Central memory CD4-positive, alpha-beta T cell (primary cell): ENCODE data around the gene ATOX1.
"Not testable (repeated sequence)": the region's sequence is repeated elsewhere in the genome, so short reads cannot be mapped to it uniquely, and the experiment has no call there.

Experiments
- DNase-seq: peaks from one replicate; pipeline ENCODE4 v3.0.0; 2022
- total RNA-seq, 3 experiments: gene quantifications; one replicate each; lab custom pipeline; 2026; lab: John Stamatoyannopoulos, UW

Gene ATOX1
- 11.4 to 22.6 (median 16.2) reads per million in 3 experiments for total RNA-seq

- peak; percentile 88 for DNase-seq
Observed at GRCh38 chr5:151758430-151759241, at the start of gene ATOX1. TSS of gene ATOX1 (minus strand) at chr5:151758631. CDS start at chr5:151758551, 80 bp downstream.

- no peak for DNase-seq
Observed at GRCh38 chr5:151805414-151806223, 47.2 kb upstream of the ATOX1 start.

DNA sequence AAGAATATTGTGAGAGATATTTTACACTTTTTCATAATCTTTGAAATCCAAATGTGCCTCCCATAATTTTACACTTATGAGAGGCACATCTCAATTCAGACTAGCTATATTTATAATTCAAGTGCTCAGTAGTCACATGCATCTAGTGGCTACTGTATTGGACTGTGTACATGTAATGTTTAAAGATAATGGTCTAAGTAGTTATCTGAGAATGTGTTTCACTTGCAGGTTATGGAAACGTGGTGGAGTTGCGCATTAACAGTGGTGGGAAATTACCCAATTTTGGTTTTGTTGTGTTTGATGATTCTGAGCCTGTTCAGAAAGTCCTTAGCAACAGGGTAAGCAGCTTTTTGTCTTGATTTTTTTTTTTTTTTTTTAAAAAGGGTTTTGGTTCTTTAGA lies 42.1 kb upstream of the ATOX1 start:
- DNase-seq = no peak

DNA sequence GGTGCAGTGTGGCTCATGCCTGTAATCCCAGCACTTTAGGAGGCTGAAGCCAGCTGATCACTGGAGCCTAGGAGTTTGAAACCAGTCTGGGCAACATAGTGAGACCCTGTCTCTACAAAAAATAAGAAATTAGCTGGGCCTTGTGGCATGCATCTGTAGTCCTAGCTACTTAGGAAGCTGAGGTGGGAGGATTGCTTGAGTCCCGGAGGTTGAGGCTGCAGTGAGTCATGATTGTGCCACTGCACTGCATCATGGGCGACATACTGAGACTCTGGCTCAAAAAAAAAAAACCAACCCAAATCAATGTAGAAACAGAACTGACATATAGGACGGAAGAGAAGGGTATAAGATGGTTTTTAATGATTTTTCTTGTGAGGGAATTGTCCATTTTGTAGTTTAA lies 41.0 kb upstream of the ATOX1 start:
- DNase-seq = no peak

- DNase-seq = no peak
Observed at GRCh38 chr5:151798674-151799073, 40.2 kb upstream of the ATOX1 start.

- DNase-seq = no peak
Observed at GRCh38 chr5:151795426-151795825, 37.0 kb upstream of the ATOX1 start.

- DNase-seq = no peak
Observed at GRCh38 chr5:151793358-151793757, 34.9 kb upstream of the ATOX1 start.

DNA sequence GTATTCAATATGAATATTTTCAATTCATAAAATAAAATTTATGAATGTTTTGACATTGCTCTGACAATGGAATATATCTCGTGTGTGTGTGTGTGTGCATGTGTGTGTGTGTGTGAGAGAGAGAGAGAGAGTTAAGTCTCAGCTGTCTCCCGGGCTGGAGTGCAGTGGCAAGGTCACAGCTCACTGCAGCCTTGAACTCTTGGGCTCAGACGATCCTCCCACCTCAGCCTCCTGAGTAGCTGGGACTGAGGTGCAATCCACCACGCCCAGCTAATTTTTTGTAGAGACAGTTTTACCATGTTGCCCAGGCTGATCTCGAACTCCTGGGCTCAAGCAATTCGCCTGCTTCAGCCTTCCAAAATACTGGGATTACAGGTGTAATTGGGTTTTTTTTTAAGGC lies 29.4 kb upstream of the ATOX1 start:
- DNase-seq = no peak

GRCh38 chr5:151786468-151786867 lies 28.0 kb upstream of the ATOX1 start:
- no peak for DNase-seq

DNA sequence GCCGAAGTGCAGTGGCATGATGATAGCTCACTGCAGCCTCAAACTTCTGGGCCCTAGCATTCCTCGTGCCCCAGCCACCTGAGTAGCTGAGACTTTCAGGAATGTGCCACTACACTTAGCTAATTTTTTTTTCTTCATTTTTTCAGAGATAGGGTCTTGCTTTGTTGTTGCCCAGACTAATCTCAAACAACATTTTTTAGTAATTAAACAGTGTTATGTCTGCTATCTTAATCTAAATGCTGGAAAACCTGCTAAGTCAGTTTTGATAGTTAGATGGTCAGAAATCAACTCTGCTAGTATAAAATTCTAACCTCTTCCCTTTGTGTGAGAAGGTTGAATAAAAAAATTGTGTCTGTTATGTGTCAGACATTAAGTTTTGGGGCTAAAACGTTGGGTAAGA lies 25.7 kb upstream of the ATOX1 start:
- DNase-seq = no peak

DNA sequence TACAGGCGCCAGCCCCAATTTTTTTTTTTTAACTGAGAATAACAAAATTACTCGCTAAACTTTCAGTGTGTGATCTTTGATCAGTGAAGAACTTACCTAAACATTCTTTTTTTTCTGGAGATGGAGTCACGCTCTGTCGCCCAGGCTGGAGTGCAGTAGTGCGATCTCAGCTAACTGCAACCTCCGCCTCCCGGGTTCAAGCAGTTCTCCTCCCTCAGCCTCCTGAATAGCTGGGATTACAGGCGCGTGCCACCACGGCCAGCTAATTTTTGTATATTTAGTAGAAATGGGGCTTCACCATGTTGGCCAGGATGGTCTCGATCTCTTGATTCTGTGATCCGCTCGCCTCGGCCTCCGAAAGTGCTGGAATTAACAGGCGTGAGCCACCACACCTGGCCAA lies 25.2 kb upstream of the ATOX1 start:
- not testable (repeated sequence) for DNase-seq

DNA sequence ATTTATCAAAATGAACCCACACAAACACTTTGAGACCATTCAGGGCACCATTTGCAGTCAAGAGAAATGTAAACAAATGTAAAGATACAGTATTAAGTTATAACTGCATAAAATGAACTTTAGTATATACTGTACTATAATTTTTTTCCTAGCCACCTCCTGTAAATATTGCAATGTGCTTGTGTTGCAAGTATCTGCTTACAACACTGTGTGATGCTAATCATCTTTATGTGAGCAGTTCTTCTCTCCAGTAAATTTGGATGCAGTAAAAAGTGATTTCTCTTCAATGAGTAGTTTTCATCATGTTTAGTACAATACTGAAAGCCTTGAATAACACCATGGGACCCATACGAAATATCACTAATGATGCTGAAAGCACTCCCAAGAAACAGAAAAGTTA lies 22.8 kb upstream of the ATOX1 start:
- no peak for DNase-seq

GRCh38 chr5:151780348-151780747 lies 21.9 kb upstream of the ATOX1 start:
- DNase-seq = no peak

DNA sequence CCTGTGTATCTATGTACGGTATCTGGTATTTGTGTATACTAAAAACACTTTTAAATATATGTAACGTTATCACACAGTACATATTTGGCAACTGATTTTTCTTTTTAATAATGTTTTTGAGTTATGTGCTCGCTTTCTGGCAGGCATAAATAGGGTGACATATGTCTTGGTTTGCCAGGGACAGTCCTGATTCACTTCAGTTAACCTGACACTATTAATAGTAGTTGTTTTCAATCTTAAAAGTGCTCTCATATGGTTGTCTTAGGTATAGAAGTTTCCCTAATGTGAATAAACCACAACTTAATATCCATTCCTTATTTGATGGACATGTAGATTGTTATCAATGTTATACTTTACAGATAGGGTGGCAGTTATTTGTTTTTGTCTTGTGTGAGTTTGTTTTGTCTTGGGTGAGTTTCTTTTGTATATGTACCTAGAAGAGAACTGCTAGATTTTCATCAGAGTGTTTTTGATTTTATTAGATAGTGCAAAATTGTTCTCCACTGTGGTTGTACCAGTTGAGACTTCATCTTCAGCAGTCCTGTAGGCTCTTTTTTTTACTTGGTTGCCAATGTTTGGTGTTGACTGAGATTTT lies 21.2 kb upstream of the ATOX1 start:
- no peak for DNase-seq

GRCh38 chr5:151775025-151775606 lies 16.7 kb upstream of the ATOX1 start:
- no peak for DNase-seq

DNA sequence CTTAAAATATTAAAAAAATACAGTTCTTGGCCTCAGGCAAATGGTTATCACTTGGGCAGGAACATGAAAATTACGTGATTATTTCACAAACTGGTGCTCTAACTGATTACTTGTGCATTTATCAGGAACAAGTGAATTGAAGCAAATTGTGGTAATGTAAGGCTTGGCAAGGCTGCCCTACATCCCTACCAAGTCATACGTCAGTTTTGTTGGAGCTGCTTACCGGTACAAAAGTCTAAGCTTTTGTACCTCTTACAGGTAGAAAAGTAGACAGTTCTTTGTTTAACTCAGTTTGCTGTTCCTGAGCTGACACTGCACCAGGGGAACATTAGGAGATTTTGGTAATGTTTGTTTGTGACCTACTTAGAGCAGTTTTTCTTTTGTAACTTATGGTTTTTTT lies 15.5 kb upstream of the ATOX1 start:
- DNase-seq = peak; percentile 13

DNA sequence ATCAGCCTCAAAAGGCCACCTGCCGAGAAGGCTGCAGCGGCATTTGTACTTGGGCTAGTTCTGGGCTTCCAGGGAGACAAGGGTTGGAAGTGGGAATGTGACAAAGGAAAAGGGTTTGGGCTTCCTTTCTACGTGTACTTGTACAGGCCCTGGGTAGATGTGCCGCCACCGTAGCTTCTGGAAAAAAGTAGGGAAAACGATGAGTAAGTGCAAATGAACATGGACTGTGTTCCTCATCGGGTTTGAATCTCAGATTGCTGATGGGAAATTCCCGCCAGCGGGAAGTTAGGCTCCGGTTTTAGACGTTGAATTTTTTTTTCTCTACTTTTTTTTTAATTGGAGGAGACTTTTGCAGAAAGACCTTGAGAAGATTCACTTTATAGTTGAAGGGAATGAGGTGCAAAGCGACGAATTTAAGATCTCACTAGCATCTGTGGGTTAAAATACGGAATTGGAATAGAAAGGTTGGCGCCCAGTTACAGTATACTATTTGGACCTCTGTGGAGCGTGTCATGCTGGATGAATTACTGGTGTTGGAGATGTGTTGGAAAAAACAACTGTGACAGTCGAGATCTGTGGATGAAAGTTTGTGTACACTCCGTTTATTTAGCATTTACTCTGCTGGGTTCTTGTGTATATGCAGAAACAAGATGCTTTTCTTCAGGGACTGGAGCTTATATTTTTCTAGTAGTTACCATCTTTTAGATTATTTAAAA lies 14.6 kb upstream of the ATOX1 start:
- DNase-seq = no peak

- DNase-seq = no peak
Observed at GRCh38 chr5:151772029-151772845, 13.8 kb upstream of the ATOX1 start.

DNA sequence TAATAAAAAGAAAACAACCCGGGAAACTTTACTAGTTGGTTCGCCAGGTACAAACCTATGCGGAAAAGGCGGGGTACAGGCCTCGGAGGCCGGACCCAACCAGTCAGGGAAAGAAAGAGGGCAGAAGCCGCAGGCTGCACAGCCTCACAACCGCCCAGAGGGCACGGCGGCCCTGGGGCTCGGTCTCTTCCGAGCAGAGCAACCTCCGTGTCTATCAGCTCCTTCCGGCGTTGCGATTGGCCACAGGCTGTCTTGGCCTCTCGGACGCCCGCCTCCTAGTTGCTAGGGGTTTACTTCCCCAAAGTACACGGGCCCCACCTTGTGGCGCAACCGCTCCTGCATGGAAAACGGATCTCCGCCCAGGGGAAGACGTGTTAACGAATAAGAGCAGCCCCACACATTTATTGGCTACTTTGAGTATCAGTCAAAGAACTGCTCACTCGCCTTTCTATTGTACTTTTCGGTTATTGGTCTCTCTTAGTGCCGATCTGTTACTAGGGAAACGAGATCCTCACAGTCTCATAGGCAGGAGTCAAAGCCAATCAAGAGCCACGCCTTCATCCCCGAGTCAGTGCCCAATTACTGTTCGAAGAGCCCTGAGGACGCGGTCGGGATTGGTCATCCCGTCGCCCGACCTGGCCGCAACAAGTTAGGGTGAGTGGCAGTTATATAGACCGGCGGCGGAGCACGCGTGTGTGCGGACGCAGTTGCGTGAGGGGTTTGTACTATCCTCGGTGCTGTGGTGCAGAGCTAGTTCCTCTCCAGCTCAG lies 13.0 kb upstream of the ATOX1 start, which contains the start of gene G3BP1:
Gene G3BP1 (plus strand): TSS at position 696 of the 770 bp plus-strand sequence. CDS start 14,667 bp downstream, outside the sequence.
- peak; percentile 100 for DNase-seq
